HG02678 (cell line): ENCODE data around the gene AP3D1.

Experiments used
- ATAC-seq: cut with Tn5 transposase; IDR thresholded peaks from one replicate; pipeline ENCODE4 v1.9.1; 2021; ENCODE audit warnings: mild to moderate bottlenecking, moderate library complexity; ENCODE audit not compliant: unreplicated experiment

Gene AP3D1

DNA sequence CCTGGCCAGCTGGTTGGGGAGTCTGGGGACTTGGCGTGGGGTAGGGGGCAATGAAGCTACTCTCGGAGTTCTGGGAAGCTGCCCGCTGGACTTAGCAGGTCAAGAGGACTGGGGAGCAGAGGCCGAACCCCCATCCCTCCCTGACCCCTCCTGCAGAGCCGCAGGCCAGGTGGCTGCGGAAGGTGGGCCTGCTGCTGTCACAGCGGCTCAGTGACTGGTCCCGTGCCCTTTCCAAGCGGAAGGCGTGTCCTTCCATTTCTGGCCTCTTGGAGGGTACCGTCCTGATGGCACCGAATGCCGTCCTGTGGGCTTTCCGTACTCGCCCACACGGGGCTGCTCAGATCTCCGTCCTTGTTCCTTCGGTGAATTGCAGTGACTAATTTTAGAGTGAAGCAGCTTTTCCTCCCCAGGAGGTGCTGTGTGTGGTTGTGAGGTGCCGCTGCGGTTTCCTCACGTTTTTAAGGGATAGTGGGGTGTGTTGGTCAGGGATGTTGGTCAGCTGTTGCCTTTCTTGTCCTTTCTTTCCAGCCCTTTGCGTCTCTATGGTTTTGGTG, 33.1 kb upstream of the AP3D1 start:
- ATAC-seq, result no peak

DNA sequence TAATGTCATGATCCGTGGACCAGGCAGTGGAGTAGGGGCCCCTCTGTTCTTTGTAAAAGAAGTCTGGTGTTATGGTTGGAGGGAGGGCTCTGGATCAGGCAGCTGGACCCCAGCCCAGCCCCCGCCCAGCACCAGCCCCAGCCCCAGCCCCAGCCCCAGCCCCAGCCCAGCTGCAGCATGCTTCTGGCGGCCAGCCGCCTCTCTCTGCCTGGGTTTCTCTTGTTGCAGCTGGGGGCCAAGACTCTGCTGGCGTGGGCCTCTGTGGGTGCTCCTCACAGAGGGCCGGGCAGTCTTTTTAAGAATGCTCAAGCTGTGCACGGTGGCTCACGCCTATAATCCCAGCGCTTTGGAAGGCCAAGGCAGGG, 30.2 kb upstream of the AP3D1 start:
- ATAC-seq, result no peak

DNA sequence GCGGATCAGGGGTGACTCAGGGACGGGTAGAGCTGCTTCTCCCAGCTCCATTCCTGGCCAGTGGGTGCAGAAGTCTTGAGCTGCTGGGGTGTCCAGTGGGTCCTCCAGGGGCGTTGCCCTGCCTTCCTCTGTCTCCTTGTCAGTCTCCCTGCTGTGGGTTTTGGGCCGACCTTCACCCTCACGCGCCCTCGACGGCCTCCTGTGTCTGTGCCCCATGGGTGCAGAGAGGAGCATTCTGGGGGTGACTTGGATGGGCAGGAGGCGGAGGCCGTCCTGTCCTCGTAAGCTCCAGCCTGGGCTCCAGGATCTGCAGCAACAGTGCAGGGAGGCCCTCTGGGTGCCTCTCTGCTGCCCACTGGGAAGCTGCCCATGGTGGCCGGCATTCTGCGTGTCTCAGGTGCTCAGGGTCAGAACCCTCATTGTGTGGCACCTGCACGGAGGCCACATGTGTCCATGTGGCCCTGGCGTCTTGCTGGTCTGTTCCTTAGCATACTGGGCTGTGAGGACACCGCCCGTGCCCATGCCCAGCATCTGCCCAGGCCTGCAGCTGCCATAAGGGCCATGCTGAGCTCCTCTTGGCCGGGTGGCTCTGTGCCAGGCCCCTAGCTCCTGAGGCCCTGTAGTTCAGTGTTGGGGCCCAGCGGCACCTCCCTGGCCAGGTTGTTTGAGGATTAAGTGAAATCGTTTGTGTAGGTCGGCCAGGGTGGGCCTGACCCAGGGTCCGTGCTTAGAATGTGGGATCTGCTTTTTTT, 29.7 kb upstream of the AP3D1 start:
- ATAC-seq, result no peak

GRCh38 chr19:2180114-2180513, 28.7 kb upstream of the AP3D1 start:
- no peak for ATAC-seq

- no peak for ATAC-seq
Observed at GRCh38 chr19:2179095-2179494, 27.7 kb upstream of the AP3D1 start.

DNA sequence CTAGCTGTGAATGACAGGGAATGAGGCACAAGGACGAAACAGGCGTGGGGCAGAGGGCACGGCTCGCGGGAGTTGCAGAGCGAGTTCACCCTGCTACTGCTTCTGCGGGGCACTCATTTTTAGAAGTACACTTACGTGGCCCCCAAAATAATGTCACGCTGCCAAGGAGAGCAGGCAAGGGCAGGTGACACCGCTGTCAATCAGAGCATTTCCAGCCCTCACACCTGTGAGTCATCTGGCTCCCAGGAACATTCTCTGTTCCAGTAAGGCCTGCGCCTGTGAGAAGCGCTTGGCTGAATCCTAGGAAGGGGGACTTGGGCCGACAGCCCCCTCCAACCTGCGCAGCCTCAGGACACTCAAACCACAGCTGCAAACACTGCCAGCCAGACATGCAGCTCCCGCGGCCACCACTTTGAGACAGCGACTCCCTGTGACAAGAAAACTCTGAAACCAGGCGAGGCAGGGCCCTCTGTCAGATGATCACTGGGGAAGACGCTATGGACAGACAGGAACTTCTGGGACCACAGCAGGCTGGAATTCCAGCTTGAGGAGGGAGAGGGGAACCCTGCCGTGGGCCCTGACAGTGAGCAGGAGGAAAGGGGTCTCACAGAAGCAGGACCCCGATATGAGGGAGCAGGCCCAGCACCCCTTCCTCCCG, 25.1 kb upstream of the AP3D1 start:
- ATAC-seq, result no peak

DNA sequence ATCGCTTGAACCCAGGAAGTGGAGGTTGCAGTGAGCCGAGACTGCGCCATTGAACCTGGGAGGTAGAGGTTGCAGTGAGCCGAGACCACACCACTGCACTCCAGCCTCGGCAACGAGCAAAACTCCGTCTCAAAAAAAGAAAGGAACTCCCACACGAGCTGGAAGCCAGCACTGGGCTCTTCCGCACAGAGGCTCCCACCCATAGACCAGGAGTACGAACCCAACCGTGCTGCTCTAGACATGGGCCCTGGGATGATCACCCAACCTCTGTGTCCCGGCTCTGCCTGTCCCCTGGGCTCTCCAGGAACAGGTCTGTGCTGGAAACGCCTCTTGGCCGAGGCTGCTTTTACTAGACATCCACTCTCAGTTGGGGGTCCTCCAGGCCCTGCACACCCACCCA, 24.4 kb upstream of the AP3D1 start:
- ATAC-seq, result no peak

DNA sequence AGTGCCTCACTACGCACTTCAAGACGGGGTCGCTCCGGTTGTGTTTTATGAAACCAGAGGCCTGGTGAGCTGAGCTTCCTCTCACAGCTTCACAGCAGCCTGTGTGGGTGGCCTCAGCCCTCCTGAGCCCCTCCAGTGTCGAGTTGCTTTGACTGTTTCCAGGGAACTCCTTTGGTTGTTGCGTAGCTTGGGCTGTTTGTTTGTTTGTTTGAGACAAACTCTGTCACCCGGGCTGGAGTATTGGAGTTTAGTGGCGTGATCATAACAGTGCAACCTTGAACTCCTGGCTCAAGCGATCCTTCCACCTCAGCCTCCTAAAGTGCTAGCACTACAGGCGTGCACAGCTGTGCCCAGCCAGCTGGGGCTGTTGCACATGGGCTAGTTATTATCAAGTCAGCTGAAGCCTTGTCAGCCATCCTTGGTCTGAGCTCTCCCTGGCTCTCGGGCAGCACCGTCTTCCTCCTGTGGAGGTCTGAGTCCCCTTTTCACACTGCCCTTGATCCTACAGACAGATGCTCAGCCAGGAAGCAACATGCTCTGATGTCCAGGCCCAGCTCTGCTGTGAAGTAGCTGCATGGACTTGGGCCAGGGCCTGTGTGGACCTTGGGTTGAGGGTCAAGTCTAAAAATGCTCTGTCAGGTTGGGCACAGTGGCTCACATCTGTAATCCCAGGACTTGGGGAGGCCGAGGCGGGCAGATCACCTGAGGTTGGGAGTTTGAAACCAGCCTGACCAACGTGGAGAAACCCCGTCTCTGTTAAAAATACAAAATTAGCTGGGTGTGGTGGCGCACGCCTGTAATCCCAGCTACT, 22.6 kb upstream of the AP3D1 start:
- no peak for ATAC-seq

- ATAC-seq, result no peak
Observed at GRCh38 chr19:2173388-2173766, 22.0 kb upstream of the AP3D1 start.

DNA sequence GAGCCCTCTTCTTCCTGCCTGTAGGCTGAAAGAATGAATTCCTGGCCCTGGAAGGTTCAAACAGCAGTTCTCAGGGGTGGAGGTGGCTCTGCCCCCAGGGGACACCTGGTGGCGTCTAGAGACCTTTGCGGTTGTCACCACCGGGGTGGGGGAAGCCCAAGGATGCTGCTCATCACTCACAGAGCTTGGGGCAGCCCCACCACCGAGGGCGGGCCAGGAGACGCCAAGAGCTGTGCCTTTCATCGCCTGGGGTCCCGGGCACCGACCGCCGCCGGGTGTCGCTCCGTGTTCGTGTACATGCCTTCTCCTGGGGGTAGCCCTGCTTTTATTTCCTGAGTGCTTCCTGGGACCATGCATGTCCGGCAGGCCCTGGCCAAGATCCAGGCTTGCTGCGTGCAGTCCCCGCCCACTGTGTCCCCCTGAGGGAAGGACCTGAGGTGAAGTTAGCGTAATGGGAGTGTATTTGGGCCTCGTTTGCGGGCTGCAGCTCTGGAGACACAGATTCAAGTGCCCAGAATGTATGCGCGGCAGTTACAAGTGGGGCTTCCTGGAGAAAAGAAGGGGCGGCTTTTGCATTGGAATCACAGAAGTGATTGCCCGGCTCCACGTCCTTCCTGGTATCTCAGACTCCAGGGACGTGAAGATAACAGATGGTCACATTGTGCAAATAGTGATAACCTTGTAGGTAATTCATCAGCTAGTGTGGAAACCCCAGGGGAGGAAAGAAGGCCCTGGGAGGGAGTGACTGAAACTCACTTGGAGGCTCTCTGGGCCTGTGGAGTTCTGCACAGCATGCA, 20.2 kb upstream of the AP3D1 start:
- ATAC-seq, result peak; percentile 52

DNA sequence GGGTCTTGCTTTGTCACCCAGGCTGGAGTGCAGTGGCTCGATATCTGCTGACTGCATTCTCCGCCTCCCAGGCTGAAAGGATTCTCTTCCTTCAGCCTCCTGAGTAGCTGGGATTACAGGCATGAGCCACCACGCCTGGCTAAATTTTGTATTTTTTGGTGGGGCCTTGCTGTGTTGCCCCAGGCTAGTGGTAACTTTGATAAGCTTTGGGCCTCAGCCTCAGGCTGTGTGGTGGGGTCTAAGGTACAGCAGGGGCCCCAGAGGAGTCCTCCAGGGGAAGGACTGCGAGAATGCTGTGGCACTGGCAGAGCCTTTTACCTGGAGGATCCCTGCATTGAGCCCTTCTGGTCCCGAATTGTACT, 19.6 kb upstream of the AP3D1 start:
- peak; percentile 3 for ATAC-seq

GRCh38 chr19:2170219-2170618, 18.9 kb upstream of the AP3D1 start:
- ATAC-seq, result no peak

GRCh38 chr19:2168619-2169424, 17.5 kb upstream of the AP3D1 start:
- peak; percentile 46 for ATAC-seq

GRCh38 chr19:2167896-2168618, 16.7 kb upstream of the AP3D1 start:
- no peak for ATAC-seq

DNA sequence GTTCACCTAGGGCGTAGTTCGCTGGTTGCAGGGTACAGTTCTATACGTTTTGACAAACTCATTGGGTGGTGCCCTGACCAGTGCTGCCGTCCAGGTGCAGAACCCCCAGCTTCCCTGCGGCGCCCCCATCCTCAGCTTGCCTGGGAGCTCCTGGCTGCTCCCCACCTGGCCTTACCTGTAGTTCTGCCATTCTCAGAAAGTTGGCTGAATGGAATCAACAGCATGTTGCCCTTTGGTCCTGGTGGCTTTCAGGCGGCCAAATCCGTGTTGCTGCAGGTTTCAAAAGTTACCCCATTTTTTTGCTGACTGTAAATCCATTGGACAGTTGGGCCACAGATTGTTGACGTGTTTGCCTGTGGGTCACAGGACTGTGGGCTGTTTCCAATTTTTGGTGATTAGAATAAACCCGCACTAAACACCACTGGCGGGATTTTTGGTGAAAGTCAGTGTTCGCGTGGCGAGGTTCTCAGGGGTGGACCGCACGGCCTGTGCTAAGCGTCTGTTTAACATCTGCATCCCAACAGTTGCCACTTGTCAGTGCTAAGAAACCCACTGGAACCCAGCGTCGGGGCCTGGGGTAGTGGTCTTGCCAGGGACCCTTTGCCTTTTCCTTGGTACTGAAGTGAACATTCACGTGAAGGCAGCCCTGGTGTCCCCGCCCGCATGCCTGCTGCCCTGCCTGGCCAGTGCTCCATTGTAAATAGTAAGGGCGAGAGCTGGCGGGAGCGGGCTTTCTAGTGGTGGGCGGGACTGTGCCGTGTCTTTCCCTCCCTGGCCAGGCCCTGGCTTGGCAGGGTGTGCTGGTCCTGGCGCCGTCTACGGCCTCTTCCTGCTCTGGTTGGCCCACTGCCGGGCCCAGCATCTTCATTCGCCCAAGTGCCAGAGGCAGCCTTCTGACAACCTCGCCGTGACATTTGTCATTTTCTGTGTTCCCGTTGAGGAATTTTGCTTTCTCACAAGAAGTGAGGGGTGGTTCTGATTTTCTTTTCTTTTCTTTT, 15.7 kb upstream of the AP3D1 start:
- ATAC-seq, result no peak

GRCh38 chr19:2164020-2164998, 12.9 kb upstream of the AP3D1 start:
- no peak for ATAC-seq

DNA sequence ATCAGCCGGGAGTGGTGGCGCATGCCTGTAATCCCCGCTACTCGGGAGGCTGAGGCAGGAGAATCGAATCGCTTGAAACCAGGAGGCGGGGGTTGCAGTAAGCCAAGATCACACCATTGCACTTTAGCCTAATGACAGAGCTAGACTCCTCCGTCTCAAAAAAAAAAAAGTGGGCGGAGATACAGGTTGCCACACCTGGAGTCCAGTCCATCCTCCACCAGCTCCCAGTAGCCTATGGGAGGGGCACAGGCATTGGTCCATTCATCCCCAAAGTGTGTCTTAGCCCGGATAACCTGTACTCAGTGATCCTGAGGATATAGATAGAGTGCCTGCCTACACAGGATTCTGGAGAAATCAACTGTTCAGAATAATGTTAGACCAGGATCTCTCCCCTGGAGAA, 9.0 kb upstream of the AP3D1 start:
- ATAC-seq, result no peak
